GM23248 (cell line): ENCODE data around the gene RRP9.

Source experiments
- EZH2 ChIP-seq: fragments of 200-600 bp; sonication (generic); IDR thresholded peaks from 2 replicates; pipeline ENCODE4 v1.6.1; 2018; ENCODE audit warnings: antibody characterized with exemption, mild to moderate bottlenecking; ENCODE audit not compliant: insufficient read depth, poor library complexity, severe bottlenecking
- EZH2phosphoT487 ChIP-seq: fragments of 200-600 bp; sonication (generic); IDR thresholded peaks from 2 replicates; pipeline ENCODE4 v1.6.1; 2018; ENCODE audit warnings: antibody characterized with exemption, moderate library complexity, mild to moderate bottlenecking, low read depth; ENCODE audit not compliant: insufficient read depth

GRCh38 chr3:51941798-51942602 is at the start of gene RRP9, which contains the start of gene PARP3:
- TF ChIP-seq EZH2phosphoT487, result no peak
- no peak for TF ChIP-seq EZH2
